Naive thymus-derived CD4-positive, alpha-beta T cell (primary cell): ENCODE results near the gene CRHR1. TPM values are rescaled to one million over a fixed set of nuclear protein-coding genes. Genes with fewer than 3 reads are reported as not detected.

ENCODE experiments used
- ATAC-seq: fragments of 150-1000 bp; cut with Tn5 transposase; 2 replicates; pipeline ENCODE4 v1.10.0; 2021; ENCODE audit warnings: mild to moderate bottlenecking, moderate library complexity
- CTCF ChIA-PET: fragments of 350-600 bp; sonication (Branson Sonifier 250); formaldehyde crosslinking; loops from one replicate; lab custom pipeline; 2021; ENCODE audit warnings: antibody characterized with exemption; lab: Charles Lee
- POLR2A ChIA-PET: fragments of 350-600 bp; sonication (Branson Sonifier 250); formaldehyde crosslinking; loops from one replicate; lab custom pipeline; 2021; ENCODE audit warnings: antibody characterized with exemption, inconsistent platforms; lab: Charles Lee
- DNase-seq, 9 donors: peaks; one replicate each; pipeline versions ENCODE4 v3.0.0 to v3.0.0-alpha.2; 2020 to 2022; ENCODE audit warnings: mixed read lengths in 1 of 9
- H3K27ac ChIP-seq: one replicate; pipeline ENCODE4 v1.7.0; 2013; ENCODE audit warnings: mild to moderate bottlenecking, low read depth, low read length, moderate library complexity
- H3K27me3 ChIP-seq, 2 donors: one replicate each; pipeline ENCODE4 v1.7.0; 2013; ENCODE audit warnings: low read length in 2 of 2, mild to moderate bottlenecking in 2 of 2, moderate library complexity in 2 of 2; ENCODE audit not compliant: control insufficient read depth in 2 of 2, insufficient read depth in 2 of 2
- H3K36me3 ChIP-seq, 3 experiments: 1 replicate in 2 of 3; 2 replicates in 1 of 3; pipeline ENCODE4 v1.7.0; 2013; ENCODE audit warnings: low read length in 3 of 3, mild to moderate bottlenecking in 3 of 3, moderate library complexity in 1 of 3; ENCODE audit not compliant: insufficient read depth in 3 of 3, control insufficient read depth in 2 of 3
- H3K4me1 ChIP-seq, 2 donors: one replicate each; pipeline ENCODE4 v1.7.0; 2013; ENCODE audit warnings: low read length in 2 of 2, mild to moderate bottlenecking in 2 of 2, moderate library complexity in 1 of 2; ENCODE audit not compliant: control insufficient read depth in 2 of 2, insufficient read depth in 2 of 2
- H3K4me3 ChIP-seq: 2 replicates; pipeline ENCODE4 v1.7.0; 2013; ENCODE audit warnings: mild to moderate bottlenecking, low read length
- H3K9me3 ChIP-seq, 3 experiments: 1 replicate in 2 of 3; 2 replicates in 1 of 3; pipeline ENCODE4 v1.7.0; 2013; ENCODE audit warnings: low read length in 3 of 3; ENCODE audit not compliant: control insufficient read depth in 2 of 3
- H3K27ac Mint-ChIP-seq, 9 donors: one replicate each; pipeline ENCODE4 v1.8.0; 2020 to 2022; ENCODE audit warnings: mixed read lengths in 9 of 9, mild to moderate bottlenecking in 8 of 9, moderate library complexity in 5 of 9, inconsistent platforms in 2 of 9
- H3K27me3 Mint-ChIP-seq, 5 donors: one replicate each; pipeline ENCODE4 v1.8.0; 2021 to 2022; ENCODE audit warnings: mixed read lengths in 5 of 5, mild to moderate bottlenecking in 1 of 5
- H3K36me3 Mint-ChIP-seq, 5 donors: one replicate each; pipeline ENCODE4 v1.8.0; 2020 to 2022; ENCODE audit warnings: mixed read lengths in 5 of 5, mild to moderate bottlenecking in 3 of 5, inconsistent platforms in 1 of 5
- H3K4me1 Mint-ChIP-seq, 7 donors: one replicate each; pipeline ENCODE4 v1.8.0; 2020 to 2022; ENCODE audit warnings: mixed read lengths in 7 of 7, mild to moderate bottlenecking in 3 of 7, inconsistent platforms in 1 of 7
- H3K4me3 Mint-ChIP-seq, 10 donors: one replicate each; pipeline ENCODE4 v1.8.0; 2020 to 2022; ENCODE audit warnings: mild to moderate bottlenecking in 10 of 10, mixed read lengths in 10 of 10, moderate library complexity in 6 of 10, inconsistent platforms in 2 of 10
- H3K9me3 Mint-ChIP-seq, 11 donors: one replicate each; pipeline ENCODE4 v1.8.0; 2020 to 2022; ENCODE audit warnings: mixed read lengths in 11 of 11, mild to moderate bottlenecking in 4 of 11, inconsistent platforms in 1 of 11, moderate library complexity in 1 of 11
- intact Hi-C, 2 donors: fragments of 100-400 bp; cut with micrococcal nuclease; formaldehyde crosslinking; loops; one replicate each; pipeline ENCODE4 v1.15.1; 2023
- polyA plus RNA-seq, 2 donors: library from polyadenylated mRNA; unstranded; fragments of 300-500 nt; fragmentation: Illumina TruSeq; gene quantifications; one replicate each; pipeline ENCODE4 v1.2.3, GENCODE V29; 2021
- total RNA-seq, 6 experiments: library from RNA in 5 of 6; stranded (reverse) in 5 of 6; gene quantifications; 1 replicate in 5 of 6; 2 replicates in 1 of 6; pipeline ENCODE4 v1.2.3 and lab custom pipeline; 2021 to 2026

The CRHR1 gene
- total RNA-seq (not detected), polyA plus RNA-seq (not detected), total RNA-seq (lab: John Stamatoyannopoulos, UW) (not detected)

DNA sequence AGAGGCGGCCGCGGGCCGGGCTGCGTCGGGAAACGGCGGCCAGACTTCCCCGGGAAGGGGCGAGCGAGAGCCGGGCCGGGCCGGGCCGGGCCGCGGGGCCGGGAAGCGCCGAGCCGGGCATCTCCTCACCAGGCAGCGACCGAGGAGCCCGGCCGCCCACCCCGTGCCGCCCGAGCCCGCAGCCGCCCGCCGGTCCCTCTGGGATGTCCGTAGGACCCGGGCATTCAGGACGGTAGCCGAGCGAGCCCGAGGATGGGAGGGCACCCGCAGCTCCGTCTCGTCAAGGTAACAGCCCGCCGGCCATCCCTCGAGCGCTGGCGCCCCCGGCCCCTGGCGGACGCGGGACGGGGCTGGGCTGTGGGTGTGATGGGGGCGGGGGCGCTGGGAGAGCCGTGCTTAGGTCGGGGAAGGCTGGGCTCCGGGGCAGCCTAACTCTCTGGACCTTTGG lies at the start of gene CRHR1:
TSS of gene CRHR1 (plus strand) at position 28 of the 448 bp plus-strand sequence. CDS start at position 253, 225 bp downstream.
- H3K36me3 Mint-ChIP-seq: no peaks in the 10 kb centered on the region
- ChIA-PET CTCF (no interaction called here), POLR2A (no interaction called here)
- H3K4me3 ChIP-seq: peak within 1 kb of the TSS; percentile 44
- H3K27me3 Mint-ChIP-seq: peaks cover 59 to 83% (median 68%) of the 10 kb centered on the region in 5 donors
- intact Hi-C loops: loop anchor here in 1 of 2 donors (10.0 kb wide), 1 partner anchor 110 kb away; the partner anchor contains the start of gene MAPT
- peak within 1 kb of the TSS in 1 of 9 donors; percentile 59 for H3K27ac Mint-ChIP-seq
- no peaks in the 10 kb centered on the region for H3K4me1 ChIP-seq
- peak within 1 kb of the TSS; percentile 65 to 85 (median 80) for H3K4me3 Mint-ChIP-seq
- H3K9me3 ChIP-seq: no peaks in the 10 kb centered on the region
- H3K9me3 Mint-ChIP-seq: peaks cover 0 to 1% (median 0%) of the 10 kb centered on the region in 11 donors
- peaks cover 0 to 9% (median 4%) of the 10 kb centered on the region in 7 donors for H3K4me1 Mint-ChIP-seq
- H3K36me3 ChIP-seq: no peaks in the 10 kb centered on the region
- H3K27me3 ChIP-seq: peaks cover 5 to 12% of the 10 kb centered on the region in 2 donors
- H3K27ac ChIP-seq: no peak within 1 kb of the TSS
- no peak for ATAC-seq
- DNase-seq: no peak

DNA sequence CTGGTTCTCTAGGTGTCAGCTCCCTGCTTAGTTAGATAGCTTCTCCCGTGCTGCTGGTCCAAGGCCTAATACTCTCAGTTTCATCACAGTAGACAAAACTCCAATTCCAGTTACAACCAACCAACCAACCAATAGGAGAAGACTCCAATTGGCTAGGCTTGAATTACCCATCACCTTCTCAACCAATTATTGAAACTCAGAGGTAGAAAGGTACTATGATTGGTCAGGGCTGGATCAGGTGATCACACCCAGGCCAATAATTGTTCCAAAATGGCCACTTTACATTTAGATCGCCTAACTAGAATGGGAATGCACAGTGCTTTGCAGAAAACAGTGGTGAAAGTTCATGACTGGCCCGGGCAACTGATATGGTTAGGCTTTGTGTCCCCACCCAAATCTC lies 49.5 kb upstream of the CRHR1 start:
- no peaks in the 10 kb centered on the region for H3K4me1 Mint-ChIP-seq
- ChIA-PET POLR2A (no interaction called here), CTCF (no interaction called here)

DNA sequence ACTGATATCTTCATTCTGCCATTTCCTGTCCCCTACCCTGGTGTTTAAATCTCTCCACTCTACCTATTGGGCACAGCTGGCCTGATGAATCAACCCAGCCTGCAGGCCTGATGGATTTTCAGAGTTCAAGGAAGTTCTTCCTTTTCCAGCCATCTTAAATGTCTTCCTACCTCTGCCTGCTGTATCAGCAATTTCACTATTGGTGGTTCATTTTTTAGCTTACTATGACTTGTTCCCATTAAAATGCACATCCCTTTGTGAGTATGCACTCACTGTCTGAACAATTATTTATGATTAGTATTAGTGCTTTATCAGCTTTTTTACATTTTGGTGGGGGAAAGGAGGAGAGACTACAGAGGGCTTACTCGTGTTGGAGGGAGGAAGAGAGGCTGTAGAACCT lies 48.6 kb upstream of the CRHR1 start:
- intact Hi-C loops: no loop called here
- Mint-ChIP-seq H3K27me3 (peaks cover 10 to 25% (median 19%) of the 10 kb centered on the region in 5 donors), H3K27ac (no peak overlapping the region), H3K9me3 (peaks cover 4 to 19% (median 13%) of the 10 kb centered on the region in 11 donors), H3K4me1 (peaks cover 0 to 2% (median 0%) of the 10 kb centered on the region in 7 donors), H3K4me3 (no peak overlapping the region), H3K36me3 (peaks cover 0 to 10% (median 9%) of the 10 kb centered on the region in 5 donors)
- H3K27me3 ChIP-seq: no peaks in the 10 kb centered on the region
- ChIA-PET POLR2A (no interaction called here), CTCF (no interaction called here)
- peaks cover 0 to 13% (median 0%) of the 10 kb centered on the region in 3 experiments for H3K9me3 ChIP-seq
- no peak overlapping the region for H3K4me3 ChIP-seq
- DNase-seq (no peak), ATAC-seq (no peak)
- no peak overlapping the region for H3K27ac ChIP-seq
- H3K4me1 ChIP-seq: no peaks in the 10 kb centered on the region
- no peaks in the 10 kb centered on the region for H3K36me3 ChIP-seq

More for the DNA sequence above, 49.5 kb upstream of the CRHR1 start:
- no peaks in the 10 kb centered on the region for H3K27me3 ChIP-seq
- H3K27ac Mint-ChIP-seq: no peak overlapping the region
- DNase-seq: no peak
- H3K27ac ChIP-seq: no peak overlapping the region
- H3K36me3 Mint-ChIP-seq: peaks cover 0 to 18% (median 10%) of the 10 kb centered on the region in 5 donors
- no peaks in the 10 kb centered on the region for H3K36me3 ChIP-seq
- ATAC-seq: no peak
- intact Hi-C loops: no loop called here
- H3K9me3 ChIP-seq: peaks cover 0 to 18% (median 0%) of the 10 kb centered on the region in 3 experiments
- peaks cover 7 to 25% (median 17%) of the 10 kb centered on the region in 5 donors for H3K27me3 Mint-ChIP-seq
- no peaks in the 10 kb centered on the region for H3K4me1 ChIP-seq
- no peak overlapping the region for H3K4me3 Mint-ChIP-seq
- H3K9me3 Mint-ChIP-seq: peaks cover 5 to 24% (median 17%) of the 10 kb centered on the region in 11 donors
- no peak overlapping the region for H3K4me3 ChIP-seq

DNA sequence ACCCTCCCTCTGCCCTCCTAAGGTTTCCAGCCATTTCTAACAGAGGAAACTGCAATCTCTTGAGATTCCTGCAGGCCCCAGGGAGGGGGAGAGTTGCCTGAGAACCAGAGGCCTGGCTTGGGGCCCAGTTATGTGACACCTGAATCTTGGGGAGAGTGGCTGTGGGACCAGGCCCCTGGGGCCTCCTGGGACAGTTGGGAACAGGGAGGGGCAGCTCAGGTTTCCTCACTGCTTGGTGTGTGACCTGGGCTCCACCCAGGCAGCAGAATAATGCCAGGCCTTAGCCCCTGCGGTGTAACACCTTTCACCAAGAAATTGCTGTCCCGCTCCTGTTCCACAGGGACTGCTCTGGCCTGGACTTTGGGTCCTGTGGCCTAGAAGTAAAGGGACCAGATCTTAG lies 44.3 kb upstream of the CRHR1 start:
- Mint-ChIP-seq H3K4me3 (no peak overlapping the region), H3K4me1 (peaks cover 0 to 5% (median 0%) of the 10 kb centered on the region in 7 donors), H3K36me3 (no peaks in the 10 kb centered on the region), H3K9me3 (peaks cover 0 to 3% (median 0%) of the 10 kb centered on the region in 11 donors), H3K27ac (no peak overlapping the region), H3K27me3 (peaks cover 9 to 37% (median 20%) of the 10 kb centered on the region in 5 donors)
- Histone ChIP-seq H3K27me3 (no peaks in the 10 kb centered on the region), H3K4me1 (no peaks in the 10 kb centered on the region), H3K4me3 (no peak overlapping the region), H3K36me3 (no peaks in the 10 kb centered on the region), H3K27ac (no peak overlapping the region), H3K9me3 (no peaks in the 10 kb centered on the region)
- ChIA-PET POLR2A (no interaction called here), CTCF (no interaction called here)
- intact Hi-C loops: no loop called here
- ATAC-seq (no peak), DNase-seq (no peak)

DNA sequence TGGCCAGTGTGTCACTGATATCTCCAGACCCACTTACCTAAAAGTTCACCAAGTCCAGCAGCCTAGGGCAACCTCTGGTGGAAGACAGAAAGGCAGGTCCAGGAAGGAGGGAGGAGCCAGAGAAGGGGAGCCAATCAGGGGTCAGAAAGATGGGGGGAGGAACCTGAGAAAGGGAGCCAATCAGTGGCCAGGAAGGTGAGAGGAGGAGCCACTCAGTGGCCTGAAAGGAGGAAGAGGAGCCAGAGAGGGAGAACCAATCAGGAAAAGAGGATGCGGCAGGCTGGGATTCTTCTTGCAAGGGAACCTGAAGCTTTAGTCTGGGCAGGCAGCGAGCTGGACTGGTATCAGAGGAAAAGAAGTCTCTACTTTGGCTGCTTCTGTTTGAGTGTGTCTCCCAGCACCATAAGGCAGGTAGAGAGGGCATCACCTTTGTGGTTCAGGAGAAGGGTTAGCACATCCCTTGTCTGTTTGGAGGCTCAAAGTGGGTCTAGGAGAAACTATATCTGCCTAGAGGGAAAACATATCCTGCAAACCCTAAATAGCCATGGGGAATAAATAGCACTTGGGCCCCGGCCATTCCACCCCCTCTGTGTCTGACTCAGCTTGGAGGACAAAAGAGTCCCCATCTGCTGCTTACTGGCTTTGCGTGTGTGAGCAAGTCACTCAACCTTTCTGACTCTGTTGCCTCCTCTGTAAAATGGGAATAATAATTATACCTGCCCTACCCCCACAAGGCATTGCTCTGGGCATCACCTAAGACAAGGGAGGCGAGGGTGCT lies 43.4 kb upstream of the CRHR1 start:
- intact Hi-C loops: no loop called here
- DNase-seq: peak in 2 of 9 donors; percentile 4 to 14
- Histone ChIP-seq H3K27ac (no peak overlapping the region), H3K4me1 (no peaks in the 10 kb centered on the region), H3K9me3 (no peaks in the 10 kb centered on the region), H3K27me3 (no peaks in the 10 kb centered on the region), H3K4me3 (no peak overlapping the region), H3K36me3 (no peaks in the 10 kb centered on the region)
- peak overlapping the region in 1 of 9 donors; percentile 33 for H3K27ac Mint-ChIP-seq
- no peaks in the 10 kb centered on the region for H3K36me3 Mint-ChIP-seq
- peaks cover 0 to 5% (median 0%) of the 10 kb centered on the region in 7 donors for H3K4me1 Mint-ChIP-seq
- H3K9me3 Mint-ChIP-seq: peaks cover 0 to 3% (median 0%) of the 10 kb centered on the region in 11 donors
- CTCF ChIA-PET: no interaction called here
- H3K4me3 Mint-ChIP-seq: peak overlapping the region in 2 of 10 donors; percentile 42 to 59
- ATAC-seq: no peak
- H3K27me3 Mint-ChIP-seq: peaks cover 9 to 35% (median 20%) of the 10 kb centered on the region in 5 donors
- POLR2A ChIA-PET: no interaction called here

DNA sequence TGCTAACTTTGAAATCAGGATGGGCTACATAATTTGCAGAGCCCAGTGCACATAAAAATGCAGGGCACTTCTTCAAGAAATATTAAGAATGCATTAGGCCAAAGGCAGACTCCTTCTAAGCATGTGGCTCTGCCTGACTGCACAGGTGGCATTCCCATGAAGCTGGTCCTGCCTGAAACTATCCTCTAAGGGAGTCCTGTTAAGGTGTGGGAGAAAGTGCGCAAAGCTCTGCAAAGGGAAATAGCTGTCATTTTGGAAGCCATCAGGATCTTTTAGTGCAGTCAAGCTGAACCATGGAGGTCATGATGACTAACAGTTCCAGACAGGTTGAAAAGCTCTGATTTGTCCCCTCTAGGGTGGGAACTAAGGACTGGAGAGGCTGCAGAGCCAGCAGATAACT lies 41.9 kb upstream of the CRHR1 start:
- Mint-ChIP-seq H3K27me3 (peaks cover 9 to 39% (median 23%) of the 10 kb centered on the region in 5 donors), H3K27ac (no peak overlapping the region), H3K4me3 (no peak overlapping the region), H3K36me3 (no peaks in the 10 kb centered on the region), H3K9me3 (peaks cover 0 to 3% (median 0%) of the 10 kb centered on the region in 11 donors), H3K4me1 (peaks cover 0 to 5% (median 0%) of the 10 kb centered on the region in 7 donors)
- ATAC-seq (no peak), DNase-seq (no peak)
- Histone ChIP-seq H3K4me1 (no peaks in the 10 kb centered on the region), H3K36me3 (no peaks in the 10 kb centered on the region), H3K4me3 (no peak overlapping the region), H3K9me3 (no peaks in the 10 kb centered on the region), H3K27ac (no peak overlapping the region), H3K27me3 (no peaks in the 10 kb centered on the region)
- ChIA-PET CTCF (no interaction called here), POLR2A (no interaction called here)
- intact Hi-C loops: no loop called here
